ENCODE measurements around the gene MAFG. TPM values are rescaled to one million over a fixed set of nuclear protein-coding genes. Genes with fewer than 3 reads are reported as not detected.
A peak's percentile ranks its signal among the peaks of the same experiment; 100 is the strongest.

Gene MAFG
- total and polyA plus RNA-seq, 2 of the 13 experiments (the other 11 are each of a cell fraction or from before 2014, with no cell fraction given): 14.5 to 20.0 TPM

- no peak for TF ChIP-seq ZNF639 (CRISPR knock-in tag; conservative IDR thresholded peaks at IDR 0.05)
- no peak for TF ChIP-seq RAD51 (IDR thresholded peaks at IDR 0.05; ENCODE audit: borderline replicate concordance)
- TF ChIP-seq ZNF234 (CRISPR knock-in tag; conservative IDR thresholded peaks at IDR 0.05): no peak
- no peak for TF ChIP-seq CC2D1A (CRISPR knock-in tag; IDR thresholded peaks at IDR 0.05)
- TF ChIP-seq TFDP2 (CRISPR knock-in tag; IDR thresholded peaks at IDR 0.05): 0 out of 2 replicates have a peak, but pooled peaks have one; percentile 19
- TF ChIP-seq ZBTB21 (CRISPR knock-in tag; IDR thresholded peaks at IDR 0.05): no peak
- no peak for TF ChIP-seq ZNF317 (CRISPR knock-in tag; IDR thresholded peaks at IDR 0.05)
- TF ChIP-seq ZNF3 (CRISPR knock-in tag; IDR thresholded peaks at IDR 0.05): no peak
- TF ChIP-seq ZNF282 (IDR thresholded peaks at IDR 0.05; ENCODE audit: partially characterized antibody): no peak
- TF ChIP-seq NRL (CRISPR knock-in tag; IDR thresholded peaks at IDR 0.05; ENCODE audit: borderline replicate concordance): peak; percentile 79; the same call in 1 of the 2 replicates
- no peak for TF ChIP-seq FOXA3 (CRISPR knock-in tag; IDR thresholded peaks at IDR 0.05)
- TF ChIP-seq MIER2 (CRISPR knock-in tag; IDR thresholded peaks at IDR 0.05): no peak
- TF ChIP-seq CREBL2 (CRISPR knock-in tag; IDR thresholded peaks at IDR 0.05; ENCODE audit: borderline replicate concordance): no peak
- no peak for TF ChIP-seq NAIF1 (CRISPR knock-in tag; IDR thresholded peaks at IDR 0.05; ENCODE audit: borderline replicate concordance)
- no peak for TF ChIP-seq HDAC6 (IDR thresholded peaks at IDR 0.05; ENCODE audit: low read depth, low read length)
- no peak for TF ChIP-seq NCOA5 (CRISPR knock-in tag; IDR thresholded peaks at IDR 0.05)
- no peak for TF ChIP-seq GLMP (CRISPR knock-in tag; IDR thresholded peaks at IDR 0.05; ENCODE audit: borderline replicate concordance)
- no peak for TF ChIP-seq MLLT10 (CRISPR knock-in tag; IDR thresholded peaks at IDR 0.05)
- no peak for TF ChIP-seq ZNF879 (CRISPR knock-in tag; IDR thresholded peaks at IDR 0.05)
- TF ChIP-seq GMEB2 (CRISPR knock-in tag; IDR thresholded peaks at IDR 0.05; ENCODE audit: low read depth): no peak
- TF ChIP-seq POLR2A (IDR thresholded peaks at IDR 0.05; ENCODE audit: insufficient read depth in 1 of 2, low read depth in 2 of 2, low read length in 2 of 2): no peak
- TF ChIP-seq SMAD9 (CRISPR knock-in tag; IDR thresholded peaks at IDR 0.05): no peak
- peak; percentile 40 for TF ChIP-seq SALL1 (CRISPR knock-in tag; IDR thresholded peaks at IDR 0.05)
- TF ChIP-seq CENPBD1 (CRISPR knock-in tag; IDR thresholded peaks at IDR 0.05; ENCODE audit: borderline replicate concordance, low read depth): no peak
Measured at GRCh38 chr17:81890447-81891302, 36.9 kb downstream of the MAFG start (continued).

All from HepG2 (cell line).